Aorta (tissue), 5 donors: Measurements from ENCODE around the gene IL1RAPL1. TPM values are rescaled to one million over a fixed set of nuclear protein-coding genes. Genes with fewer than 3 reads are reported as not detected.

Experiments
- ATAC-seq: fragments of 200-7000 bp; cut with Tn5 transposase; one replicate; pipeline ENCODE4 v1.9.1; 2022; ENCODE audit warnings: moderate library complexity; ENCODE audit not compliant: low FRiP score
- DNase-seq, 2 donors: peaks; one replicate each; pipeline ENCODE4 v3.0.0-alpha.2; 2020
- H3K27ac ChIP-seq, 2 donors: one replicate each; pipeline ENCODE4 v1.5.1; 2013; ENCODE audit warnings: low read length in 2 of 2, mild to moderate bottlenecking in 2 of 2, moderate library complexity in 2 of 2, control low read depth in 1 of 2, inconsistent platforms in 1 of 2, low read depth in 1 of 2
- H3K27me3 ChIP-seq, 2 donors: one replicate each; pipeline ENCODE4 v1.6.1; 2013; ENCODE audit warnings: control low read depth in 1 of 2, low read length in 1 of 2, mild to moderate bottlenecking in 1 of 2, moderate library complexity in 1 of 2; ENCODE audit not compliant: insufficient read depth in 2 of 2, control insufficient read depth in 1 of 2
- H3K36me3 ChIP-seq, 2 donors: one replicate each; pipeline ENCODE4 v1.6.1; 2013; ENCODE audit warnings: control low read depth in 1 of 2, low read length in 1 of 2, mild to moderate bottlenecking in 1 of 2; ENCODE audit not compliant: insufficient read depth in 2 of 2, control insufficient read depth in 1 of 2
- H3K4me1 ChIP-seq, 2 donors: one replicate each; pipeline ENCODE4 v1.6.1; 2013; ENCODE audit warnings: low read length in 2 of 2, control low read depth in 1 of 2, mild to moderate bottlenecking in 1 of 2, moderate library complexity in 1 of 2; ENCODE audit not compliant: insufficient read depth in 2 of 2, control insufficient read depth in 1 of 2
- H3K4me3 ChIP-seq, 2 donors: one replicate each; pipeline ENCODE4 v1.5.1; 2013; ENCODE audit warnings: low read length in 2 of 2, control low read depth in 1 of 2, mild to moderate bottlenecking in 1 of 2
- H3K9me3 ChIP-seq: one replicate; pipeline ENCODE4 v1.6.1; 2013; ENCODE audit warnings: mild to moderate bottlenecking, low read length; ENCODE audit not compliant: control insufficient read depth
- WGBS, 2 donors: extraction: QIAGEN DNeasy Blood & Tissue Kit; methylation state at CpG; one replicate each; pipeline ENCODE4 v1.1.7; 2013; 5-methylcytosine and 5-hydroxymethylcytosine counted together
- intact Hi-C, 2 donors: fragments of 100-400 bp; cut with DNase I; formaldehyde crosslinking; loops; one replicate each; pipeline versions ENCODE4 v1.14.2 to v1.15.0; 2022
- polyA plus RNA-seq, 2 donors: library from polyadenylated mRNA; stranded (reverse); fragments of 200-250 nt; gene quantifications; one replicate each; pipeline ENCODE4 v1.2.3, GENCODE V29; 2013
- total RNA-seq, 2 donors: library from RNA; stranded (reverse); fragmentation: NEBNext Ultra II Directional; extraction: Animal tissue kit (Norgen Biotek cat#: 25700); gene quantifications; one replicate each; pipeline ENCODE4 v1.2.1, GENCODE V29; 2021
- donor health status: healthy with polysubstance abuse.
- donor health status: Bipolar disorder and iron deficiency.
- donor health status: DM: no; HTN: no; CAD: no.
- donor health status: DM: no; HTN: no; CAD: no.
- donor health status: DM: yes; HTN: yes; CAD: no.

The IL1RAPL1 gene
- total and polyA plus RNA-seq, 4 donors = 0.24 to 0.26 TPM; not detected in 2

DNA sequence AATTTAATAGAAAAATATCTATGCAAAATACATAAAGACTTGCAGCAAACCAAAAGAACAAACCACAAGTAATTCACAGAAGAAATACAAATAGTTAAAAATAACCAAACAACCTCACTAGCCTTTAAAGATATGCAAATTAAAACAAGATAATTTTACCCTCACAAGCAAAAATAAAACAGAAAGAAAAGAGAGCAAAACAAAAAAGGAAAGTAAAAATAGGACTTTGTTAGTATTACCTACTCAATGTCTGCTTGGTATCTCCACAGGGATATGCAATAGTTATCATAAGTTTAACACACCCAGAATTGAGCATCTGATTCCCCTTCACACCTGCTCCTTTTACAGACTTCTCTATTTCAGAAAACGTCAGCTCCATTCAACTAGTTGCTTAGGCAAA is 890.6 kb downstream of the IL1RAPL1 start:
- Histone ChIP-seq H3K27ac (no peak overlapping the region), H3K4me3 (no peak overlapping the region), H3K27me3 (no peaks in the 10 kb centered on the region), H3K9me3 (no peaks in the 10 kb centered on the region), H3K36me3 (no peaks in the 10 kb centered on the region), H3K4me1 (peaks cover 0 to 2% of the 10 kb centered on the region in 2 donors)
- no peak for DNase-seq
- ATAC-seq = no peak
- 41 to 56% methylated on average over 1 of the region's 1 CpG for WGBS, 2 donors
- intact Hi-C loops = no loop called here

GRCh38 chrX:29478336-29479069 is 891.3 kb downstream of the IL1RAPL1 start:
- H3K9me3 ChIP-seq = no peaks in the 10 kb centered on the region
- no peak overlapping the region for H3K4me3 ChIP-seq
- no peaks in the 10 kb centered on the region for H3K27me3 ChIP-seq
- DNase-seq (no peak), ATAC-seq (no peak)
- H3K36me3 ChIP-seq = no peaks in the 10 kb centered on the region
- no peak overlapping the region for H3K27ac ChIP-seq
- 45 to 51% methylated on average over 10 of the region's 10 CpGs for WGBS, 2 donors
- peaks cover 0 to 2% of the 10 kb centered on the region in 2 donors for H3K4me1 ChIP-seq
- intact Hi-C loops = no loop called here

GRCh38 chrX:29487214-29487613 is 900.0 kb downstream of the IL1RAPL1 start:
- 85 to 96% methylated on average over 2 of the region's 2 CpGs for WGBS, 2 donors
- no peaks in the 10 kb centered on the region for H3K27me3 ChIP-seq
- no peak overlapping the region for H3K27ac ChIP-seq
- H3K4me1 ChIP-seq = no peaks in the 10 kb centered on the region
- H3K9me3 ChIP-seq = no peaks in the 10 kb centered on the region
- DNase-seq = no peak
- no peaks in the 10 kb centered on the region for H3K36me3 ChIP-seq
- no peak for ATAC-seq
- no peak overlapping the region for H3K4me3 ChIP-seq
- intact Hi-C loops = no loop called here

- Histone ChIP-seq H3K4me3 (no peak overlapping the region), H3K27ac (no peak overlapping the region), H3K27me3 (no peaks in the 10 kb centered on the region), H3K9me3 (no peaks in the 10 kb centered on the region), H3K36me3 (no peaks in the 10 kb centered on the region), H3K4me1 (no peaks in the 10 kb centered on the region)
- ATAC-seq (no peak), DNase-seq (no peak)
- intact Hi-C loops = no loop called here
- 71 to 89% methylated on average over 1 of the region's 1 CpG for WGBS, 2 donors
These were observed 900.5 kb downstream of the IL1RAPL1 start for GRCh38 chrX:29487714-29488113.

GRCh38 chrX:29488919-29489318 is 901.7 kb downstream of the IL1RAPL1 start:
- no peak for DNase-seq
- H3K27ac ChIP-seq = no peak overlapping the region
- no peaks in the 10 kb centered on the region for H3K9me3 ChIP-seq
- no peaks in the 10 kb centered on the region for H3K27me3 ChIP-seq
- no peaks in the 10 kb centered on the region for H3K36me3 ChIP-seq
- no peak overlapping the region for H3K4me3 ChIP-seq
- WGBS, 2 donors = 65 to 78% methylated on average over 1 of the region's 1 CpG
- intact Hi-C loops = no loop called here
- no peaks in the 10 kb centered on the region for H3K4me1 ChIP-seq
- no peak for ATAC-seq

DNA sequence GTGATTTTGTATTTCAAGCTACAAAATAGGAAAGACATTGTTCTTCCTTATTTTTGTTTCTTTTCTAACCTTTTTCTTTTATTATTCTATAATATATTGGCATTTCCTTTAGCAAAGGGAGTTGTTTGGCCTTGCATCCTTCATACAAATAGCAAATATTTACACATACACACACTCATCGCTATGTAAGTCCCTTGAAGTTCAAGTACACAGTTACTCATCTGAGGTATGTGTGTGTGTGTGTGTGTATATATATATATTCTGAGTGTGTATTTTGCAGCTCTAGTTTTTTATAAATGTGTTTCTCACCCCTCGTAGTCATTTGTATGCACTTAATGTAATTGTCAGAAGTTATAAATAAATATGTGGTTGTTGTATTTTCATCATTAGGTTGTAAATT is 903.4 kb downstream of the IL1RAPL1 start:
- H3K9me3 ChIP-seq = no peaks in the 10 kb centered on the region
- H3K36me3 ChIP-seq = no peaks in the 10 kb centered on the region
- 93 to 97% methylated on average over 2 of the region's 2 CpGs for whole genome bisulfite sequencing, 2 donors
- intact Hi-C loops = no loop called here
- H3K27ac ChIP-seq = no peak overlapping the region
- H3K4me3 ChIP-seq = no peak overlapping the region
- ATAC-seq (no peak), DNase-seq (no peak)
- H3K27me3 ChIP-seq = no peaks in the 10 kb centered on the region
- no peaks in the 10 kb centered on the region for H3K4me1 ChIP-seq

DNA sequence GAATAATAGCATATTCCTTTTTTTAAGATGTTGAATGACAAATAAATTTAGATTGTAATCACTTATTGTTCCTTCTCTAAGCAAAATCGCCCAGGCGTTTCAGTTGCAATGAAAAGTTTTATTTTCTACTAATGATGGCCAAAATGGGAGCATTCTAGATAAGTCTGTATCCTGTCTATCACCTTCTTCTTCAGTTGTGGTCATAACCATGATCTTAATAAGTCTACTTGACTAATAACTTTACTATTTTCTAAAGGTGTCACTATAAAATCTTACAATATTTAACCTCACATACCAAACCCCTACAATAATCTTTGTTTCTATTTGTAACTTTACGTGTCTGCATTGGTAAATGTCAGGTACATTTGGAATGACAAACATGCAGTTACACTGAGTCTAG is 904.4 kb downstream of the IL1RAPL1 start:
- Histone ChIP-seq H3K27ac (no peak overlapping the region), H3K4me1 (no peaks in the 10 kb centered on the region), H3K4me3 (no peak overlapping the region), H3K9me3 (no peaks in the 10 kb centered on the region), H3K27me3 (no peaks in the 10 kb centered on the region), H3K36me3 (no peaks in the 10 kb centered on the region)
- DNase-seq = no peak
- no peak for ATAC-seq
- 53 to 90% methylated on average over 3 of the region's 3 CpGs for WGBS, 2 donors
- intact Hi-C loops = no loop called here

GRCh38 chrX:29496636-29497180 is 909.5 kb downstream of the IL1RAPL1 start:
- WGBS, 2 donors = 61 to 87% methylated on average over 2 of the region's 2 CpGs
- H3K36me3 ChIP-seq = no peaks in the 10 kb centered on the region
- H3K4me1 ChIP-seq = no peaks in the 10 kb centered on the region
- no peaks in the 10 kb centered on the region for H3K27me3 ChIP-seq
- ATAC-seq (no peak), DNase-seq (no peak)
- intact Hi-C loops = no loop called here
- H3K27ac ChIP-seq = no peak overlapping the region
- no peak overlapping the region for H3K4me3 ChIP-seq
- no peaks in the 10 kb centered on the region for H3K9me3 ChIP-seq

GRCh38 chrX:29506729-29507128 is 919.5 kb downstream of the IL1RAPL1 start:
- Histone ChIP-seq H3K9me3 (no peaks in the 10 kb centered on the region), H3K4me3 (no peak overlapping the region), H3K36me3 (no peaks in the 10 kb centered on the region), H3K27me3 (no peaks in the 10 kb centered on the region), H3K4me1 (no peaks in the 10 kb centered on the region), H3K27ac (no peak overlapping the region)
- DNase-seq (no peak), ATAC-seq (no peak)
- 68 to 85% methylated on average over 1 of the region's 1 CpG for WGBS, 2 donors
- intact Hi-C loops = no loop called here
